Ishikawa (cell line): ENCODE data around the gene RD3L.

Source experiments
- CEBPB ChIP-seq: IDR thresholded peaks from 2 replicates; pipeline ENCODE4 v1.6.1; 2012
- YY1 ChIP-seq: IDR thresholded peaks from 2 replicates; pipeline ENCODE4 v1.6.1; 2012; ENCODE audit warnings: low read depth

- no peak for TF ChIP-seq YY1
- no peak for TF ChIP-seq CEBPB
Measured at GRCh38 chr14:103894034-103894722, 48.2 kb downstream of the RD3L start.
